ENCODE results near the gene MCM9.

The MCM9 gene

GRCh38 chr6:118902726-118903125 lies 32.2 kb downstream of the MCM9 start:
- no peak for TF ChIP-seq CTCF (IDR thresholded peaks at IDR 0.05; ENCODE audit: control extremely low read depth, extremely low read depth, low read depth, missing control alignments)
- POLR2A ChIA-PET, result no interaction called here
- DNase-seq (ENCODE audit: extremely low spot score), result no peak
- CTCF ChIA-PET, result interaction anchor here (1.3 to 1.7 kb wide), 4 partner anchors 9 to 337 kb away, joined by 3 to 5 read pairs (median 3); no protein-coding TSS in a partner anchor

GRCh38 chr6:118899948-118900347 lies 35.0 kb downstream of the MCM9 start:
- CTCF ChIA-PET, result interaction anchor here (1.1 to 1.7 kb wide), 4 partner anchors 9 to 35 kb away, joined by 3 to 5 read pairs (median 3); no protein-coding TSS in a partner anchor
- DNase-seq (ENCODE audit: extremely low spot score), result no peak
- TF ChIP-seq CTCF (IDR thresholded peaks at IDR 0.05; ENCODE audit: control extremely low read depth, extremely low read depth, low read depth, missing control alignments), result no peak
- POLR2A ChIA-PET, result no interaction called here

- no peak for DNase-seq (ENCODE audit: extremely low spot score)
- no peak for TF ChIP-seq CTCF (IDR thresholded peaks at IDR 0.05; ENCODE audit: control extremely low read depth, extremely low read depth, low read depth, missing control alignments)
- POLR2A ChIA-PET, result no interaction called here
- CTCF ChIA-PET, result interaction anchor here (0.8 to 4.1 kb wide), 19 partner anchors 8 to 332 kb away, joined by 3 to 28 read pairs (median 4); no protein-coding TSS in a partner anchor
These were observed 37.6 kb downstream of the MCM9 start for GRCh38 chr6:118897386-118897785.

- TF ChIP-seq CTCF (IDR thresholded peaks at IDR 0.05; ENCODE audit: control extremely low read depth, extremely low read depth, low read depth, missing control alignments), result peak; percentile 36
- ChIA-PET CTCF (interaction anchor here (0.7 to 4.1 kb wide), 24 partner anchors 10 to 331 kb away, joined by 3 to 28 read pairs (median 4); no protein-coding TSS in a partner anchor), POLR2A (no interaction called here)
- peak; percentile 40 for DNase-seq (ENCODE audit: extremely low spot score)
These were observed 38.4 kb downstream of the MCM9 start for GRCh38 chr6:118896339-118897136.

GRCh38 chr6:118895859-118896258 lies 39.1 kb downstream of the MCM9 start:
- CTCF ChIA-PET, result interaction anchor here (0.7 to 4.1 kb wide), 14 partner anchors 12 to 331 kb away, joined by 3 to 28 read pairs (median 4); no protein-coding TSS in a partner anchor
- DNase-seq (ENCODE audit: extremely low spot score), result no peak
- POLR2A ChIA-PET, result no interaction called here
- TF ChIP-seq CTCF (IDR thresholded peaks at IDR 0.05; ENCODE audit: control extremely low read depth, extremely low read depth, low read depth, missing control alignments), result no peak

- POLR2A ChIA-PET, result no interaction called here
- CTCF ChIA-PET, result interaction anchor here (0.7 to 4.1 kb wide), 8 partner anchors 12 to 330 kb away, joined by 3 to 28 read pairs (median 6); no protein-coding TSS in a partner anchor
These were observed 39.7 kb downstream of the MCM9 start for GRCh38 chr6:118895261-118895560.

More at GRCh38 chr6:118895261-118895560, 39.7 kb downstream of the MCM9 start:
- DNase-seq (ENCODE audit: extremely low spot score), result no peak
- no peak for TF ChIP-seq CTCF (IDR thresholded peaks at IDR 0.05; ENCODE audit: control extremely low read depth, extremely low read depth, low read depth, missing control alignments)
